Neural progenitor cell (in vitro differentiated cells): ENCODE data around the gene HYI. TPM values are rescaled to one million over a fixed set of nuclear protein-coding genes. Genes with fewer than 3 reads are reported as not detected.

Experiments
- DNase-seq: peaks from one replicate; pipeline ENCODE4 v3.0.0-alpha.2; 2016; ENCODE audit warnings: low spot score
- H2AFZ ChIP-seq: fragments of 200-600 bp; sonication (generic); replicated peaks from 2 replicates; pipeline ENCODE4 v1.6.1; 2016; ENCODE audit warnings: antibody characterized with exemption
- H3F3A ChIP-seq: fragments of 200-600 bp; sonication (generic); 2 replicates; pipeline ENCODE4 v1.6.1; 2016; ENCODE audit warnings: antibody characterized with exemption, low read depth
- H3K27ac ChIP-seq: fragments of 200-600 bp; sonication (generic); 2 replicates; pipeline ENCODE4 v1.5.1; 2016; ENCODE audit warnings: mild to moderate bottlenecking
- H3K27me3 ChIP-seq: fragments of 200-600 bp; sonication (generic); 2 replicates; pipeline ENCODE4 v1.6.1; 2016; ENCODE audit warnings: mild to moderate bottlenecking, moderate library complexity
- H3K36me3 ChIP-seq: fragments of 200-600 bp; sonication (generic); 2 replicates; pipeline ENCODE4 v1.5.1; 2016
- H3K4me1 ChIP-seq: fragments of 200-600 bp; sonication (generic); 2 replicates; pipeline ENCODE4 v1.6.1; 2016; ENCODE audit warnings: mixed run types
- H3K4me2 ChIP-seq: fragments of 200-600 bp; sonication (generic); 2 replicates; pipeline ENCODE4 v1.6.1; 2016
- H3K4me3 ChIP-seq: fragments of 200-600 bp; sonication (generic); 2 replicates; pipeline ENCODE4 v1.5.1; 2016
- H3K79me2 ChIP-seq: fragments of 200-600 bp; sonication (generic); 2 replicates; pipeline ENCODE4 v1.6.1; 2016; ENCODE audit warnings: low read depth
- H3K9ac ChIP-seq: fragments of 200-600 bp; sonication (generic); 2 replicates; pipeline ENCODE4 v1.6.1; 2016
- H3K9me3 ChIP-seq: fragments of 200-600 bp; sonication (generic); 2 replicates; pipeline ENCODE4 v1.5.1; 2016; ENCODE audit warnings: low read depth
- H4K20me1 ChIP-seq: fragments of 200-600 bp; sonication (generic); 2 replicates; pipeline ENCODE4 v1.6.1; 2016; ENCODE audit warnings: low read depth
- H3K27ac Mint-ChIP-seq: 3 replicates; pipeline ENCODE4 v1.8.0; 2021; ENCODE audit warnings: mixed read lengths
- H3K27me3 Mint-ChIP-seq: 2 replicates; pipeline ENCODE4 v1.8.0; 2022; ENCODE audit warnings: low read depth, mild to moderate bottlenecking, inconsistent platforms, moderate library complexity, mixed read lengths; ENCODE audit not compliant: insufficient read depth
- H3K36me3 Mint-ChIP-seq: 3 replicates; pipeline ENCODE4 v1.8.0; 2021; ENCODE audit warnings: mixed read lengths
- H3K4me1 Mint-ChIP-seq: 3 replicates; pipeline ENCODE4 v1.8.0; 2021; ENCODE audit warnings: mixed read lengths
- H3K4me3 Mint-ChIP-seq: 3 replicates; pipeline ENCODE4 v1.8.0; 2021; ENCODE audit warnings: mild to moderate bottlenecking, moderate library complexity, mixed read lengths
- H3K9me3 Mint-ChIP-seq: 3 replicates; pipeline ENCODE4 v1.8.0; 2020; ENCODE audit warnings: mixed read lengths
- CTCF ChIP-seq: fragments of 200-600 bp; sonication (generic); IDR thresholded peaks from 2 replicates; pipeline ENCODE4 v1.5.1; 2017; ENCODE audit warnings: antibody characterized with exemption, mild to moderate bottlenecking
- EZH2 ChIP-seq: fragments of 200-600 bp; sonication (generic); IDR thresholded peaks from 2 replicates; pipeline ENCODE4 v1.6.1; 2017; ENCODE audit warnings: antibody characterized with exemption, mild to moderate bottlenecking, moderate library complexity
- EZH2phosphoT487 ChIP-seq: fragments of 200-600 bp; sonication (generic); IDR thresholded peaks from 2 replicates; pipeline ENCODE4 v1.6.1; 2017; ENCODE audit warnings: antibody characterized with exemption
- total RNA-seq: library from RNA; depleted of rRNA; stranded (reverse); fragments of >200 nt; gene quantifications from 2 replicates; pipeline ENCODE4 v1.2.3, GENCODE V29; 2015; ENCODE audit warnings: low replicate concordance

The HYI gene
- total RNA-seq, 1 donor from 2014 or later: 10.3 TPM

- no peak overlapping the region for H3K4me2 ChIP-seq
- no peaks in the 10 kb centered on the region for H3K36me3 ChIP-seq
- no peaks in the 10 kb centered on the region for H3K9me3 ChIP-seq
- H2AFZ ChIP-seq: no peak overlapping the region
- Mint-ChIP-seq H3K27me3 (peaks cover 6% of the 10 kb centered on the region), H3K36me3 (peaks cover 16% of the 10 kb centered on the region), H3K4me3 (no peak overlapping the region), H3K4me1 (no peaks in the 10 kb centered on the region), H3K27ac (no peak overlapping the region), H3K9me3 (no peaks in the 10 kb centered on the region)
- H4K20me1 ChIP-seq: no peaks in the 10 kb centered on the region
- no peak for DNase-seq
- H3F3A ChIP-seq: no peaks in the 10 kb centered on the region
- H3K4me1 ChIP-seq: no peaks in the 10 kb centered on the region
- TF ChIP-seq EZH2: no peak
- TF ChIP-seq CTCF: no peak
- no peak for TF ChIP-seq EZH2phosphoT487
- H3K27ac ChIP-seq: no peak overlapping the region
- H3K79me2 ChIP-seq: no peaks in the 10 kb centered on the region
- no peaks in the 10 kb centered on the region for H3K27me3 ChIP-seq
- H3K4me3 ChIP-seq: no peak overlapping the region
- H3K9ac ChIP-seq: no peak overlapping the region
These were observed 29.8 kb downstream of the HYI start for GRCh38 chr1:43423672-43424550.

- H3K27ac Mint-ChIP-seq: no peak overlapping the region
- no peak overlapping the region for H3K9ac ChIP-seq
- no peaks in the 10 kb centered on the region for H3K79me2 ChIP-seq
- no peaks in the 10 kb centered on the region for H3K9me3 Mint-ChIP-seq
- H3K27me3 ChIP-seq: no peaks in the 10 kb centered on the region
- H3K9me3 ChIP-seq: no peaks in the 10 kb centered on the region
- no peaks in the 10 kb centered on the region for H3F3A ChIP-seq
- no peak overlapping the region for H3K4me2 ChIP-seq
- H3K4me3 ChIP-seq: no peak overlapping the region
- H3K4me1 Mint-ChIP-seq: no peaks in the 10 kb centered on the region
- no peak for DNase-seq
- TF ChIP-seq EZH2phosphoT487: no peak
- no peak for TF ChIP-seq CTCF
- TF ChIP-seq EZH2: no peak
- H4K20me1 ChIP-seq: no peaks in the 10 kb centered on the region
- H3K36me3 Mint-ChIP-seq: peaks cover 12% of the 10 kb centered on the region
- H3K4me1 ChIP-seq: no peaks in the 10 kb centered on the region
- no peak overlapping the region for H2AFZ ChIP-seq
- H3K4me3 Mint-ChIP-seq: no peak overlapping the region
- peaks cover 6% of the 10 kb centered on the region for H3K27me3 Mint-ChIP-seq
- no peaks in the 10 kb centered on the region for H3K36me3 ChIP-seq
- H3K27ac ChIP-seq: no peak overlapping the region
These were observed 30.6 kb downstream of the HYI start for GRCh38 chr1:43422995-43423671.

GRCh38 chr1:43421976-43422750, 31.6 kb downstream of the HYI start:
- Histone ChIP-seq H3K79me2 (no peaks in the 10 kb centered on the region), H3K4me2 (no peak overlapping the region), H3K36me3 (no peaks in the 10 kb centered on the region), H3K4me3 (no peak overlapping the region), H3K4me1 (no peaks in the 10 kb centered on the region), H3K9ac (no peak overlapping the region), H3F3A (no peaks in the 10 kb centered on the region), H2AFZ (no peak overlapping the region), H3K9me3 (no peaks in the 10 kb centered on the region), H4K20me1 (no peaks in the 10 kb centered on the region), H3K27ac (no peak overlapping the region), H3K27me3 (no peaks in the 10 kb centered on the region)
- TF ChIP-seq EZH2 (no peak), EZH2phosphoT487 (no peak), CTCF (no peak)
- H3K27ac Mint-ChIP-seq: no peak overlapping the region
- no peaks in the 10 kb centered on the region for H3K4me1 Mint-ChIP-seq
- H3K36me3 Mint-ChIP-seq: peaks cover 12% of the 10 kb centered on the region
- H3K4me3 Mint-ChIP-seq: no peak overlapping the region
- DNase-seq: no peak
- H3K9me3 Mint-ChIP-seq: no peaks in the 10 kb centered on the region
- peaks cover 6% of the 10 kb centered on the region for H3K27me3 Mint-ChIP-seq
